WI38 (cell line): Measurements from ENCODE around the gene KRTAP10-2.

ENCODE experiments used
- H3K4me3 ChIP-seq: 2 replicates; pipeline ENCODE4 v1.5.1; 2011; ENCODE audit warnings: low read depth, mild to moderate bottlenecking, control low read depth, low read length
- TF ChIP-seq, protein P1 (sequence below): IDR thresholded peaks from 2 replicates; pipeline ENCODE4 v1.5.1; 2012; ENCODE audit warnings: low read depth, mild to moderate bottlenecking, control low read depth, low read length

KRTAP10-2 gene

DNA sequence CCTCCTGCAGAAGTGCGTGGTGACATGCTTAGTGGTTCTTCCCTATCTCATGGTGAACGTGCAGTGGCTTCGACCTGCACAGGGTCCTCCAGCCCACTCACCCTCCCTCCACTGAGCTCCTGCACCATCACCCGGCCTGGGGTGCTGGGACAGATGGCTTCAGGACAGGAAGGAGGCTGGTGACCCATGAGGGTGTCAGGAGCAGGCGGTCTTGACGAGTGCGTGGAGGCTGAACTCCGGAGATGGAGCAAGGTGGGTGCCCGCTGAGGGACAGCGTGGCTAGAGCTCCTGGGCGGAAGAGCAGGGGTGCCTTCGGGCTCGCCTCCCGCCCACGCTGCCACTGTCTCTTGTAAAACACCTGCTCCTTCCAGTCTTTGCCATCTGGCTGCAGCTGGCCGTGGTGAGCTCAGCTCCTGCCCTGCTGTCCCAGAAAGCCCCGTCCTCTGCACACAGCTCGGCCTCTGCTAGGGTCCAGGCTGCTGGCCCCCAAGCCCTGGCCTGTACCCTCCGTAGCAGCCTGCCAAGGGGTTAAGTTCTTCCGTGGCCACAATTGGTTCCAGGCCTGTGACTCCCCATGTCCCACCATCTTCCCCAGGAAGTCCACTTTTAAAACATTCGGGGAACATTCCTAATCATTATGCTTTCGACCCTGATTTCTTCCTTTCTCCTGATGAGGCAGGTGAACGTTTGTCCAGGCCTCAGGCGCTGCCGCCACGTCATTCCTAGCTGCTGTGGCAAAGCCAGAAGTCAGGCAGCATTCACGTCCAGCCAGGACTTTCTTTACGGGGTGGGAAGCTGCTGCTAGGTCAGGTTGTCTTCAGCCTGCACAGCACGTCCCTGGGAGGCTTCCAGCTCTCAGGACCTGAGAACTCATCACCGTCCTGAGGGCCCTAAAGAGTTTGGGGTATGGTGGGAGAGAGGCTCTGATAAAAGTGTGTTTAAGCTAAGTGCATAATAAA, 19.4 kb downstream of the KRTAP10-2 start:
- TF ChIP-seq, protein P1, sequence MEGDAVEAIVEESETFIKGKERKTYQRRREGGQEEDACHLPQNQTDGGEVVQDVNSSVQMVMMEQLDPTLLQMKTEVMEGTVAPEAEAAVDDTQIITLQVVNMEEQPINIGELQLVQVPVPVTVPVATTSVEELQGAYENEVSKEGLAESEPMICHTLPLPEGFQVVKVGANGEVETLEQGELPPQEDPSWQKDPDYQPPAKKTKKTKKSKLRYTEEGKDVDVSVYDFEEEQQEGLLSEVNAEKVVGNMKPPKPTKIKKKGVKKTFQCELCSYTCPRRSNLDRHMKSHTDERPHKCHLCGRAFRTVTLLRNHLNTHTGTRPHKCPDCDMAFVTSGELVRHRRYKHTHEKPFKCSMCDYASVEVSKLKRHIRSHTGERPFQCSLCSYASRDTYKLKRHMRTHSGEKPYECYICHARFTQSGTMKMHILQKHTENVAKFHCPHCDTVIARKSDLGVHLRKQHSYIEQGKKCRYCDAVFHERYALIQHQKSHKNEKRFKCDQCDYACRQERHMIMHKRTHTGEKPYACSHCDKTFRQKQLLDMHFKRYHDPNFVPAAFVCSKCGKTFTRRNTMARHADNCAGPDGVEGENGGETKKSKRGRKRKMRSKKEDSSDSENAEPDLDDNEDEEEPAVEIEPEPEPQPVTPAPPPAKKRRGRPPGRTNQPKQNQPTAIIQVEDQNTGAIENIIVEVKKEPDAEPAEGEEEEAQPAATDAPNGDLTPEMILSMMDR = no peak
- H3K4me3 ChIP-seq = no peak overlapping the region

DNA sequence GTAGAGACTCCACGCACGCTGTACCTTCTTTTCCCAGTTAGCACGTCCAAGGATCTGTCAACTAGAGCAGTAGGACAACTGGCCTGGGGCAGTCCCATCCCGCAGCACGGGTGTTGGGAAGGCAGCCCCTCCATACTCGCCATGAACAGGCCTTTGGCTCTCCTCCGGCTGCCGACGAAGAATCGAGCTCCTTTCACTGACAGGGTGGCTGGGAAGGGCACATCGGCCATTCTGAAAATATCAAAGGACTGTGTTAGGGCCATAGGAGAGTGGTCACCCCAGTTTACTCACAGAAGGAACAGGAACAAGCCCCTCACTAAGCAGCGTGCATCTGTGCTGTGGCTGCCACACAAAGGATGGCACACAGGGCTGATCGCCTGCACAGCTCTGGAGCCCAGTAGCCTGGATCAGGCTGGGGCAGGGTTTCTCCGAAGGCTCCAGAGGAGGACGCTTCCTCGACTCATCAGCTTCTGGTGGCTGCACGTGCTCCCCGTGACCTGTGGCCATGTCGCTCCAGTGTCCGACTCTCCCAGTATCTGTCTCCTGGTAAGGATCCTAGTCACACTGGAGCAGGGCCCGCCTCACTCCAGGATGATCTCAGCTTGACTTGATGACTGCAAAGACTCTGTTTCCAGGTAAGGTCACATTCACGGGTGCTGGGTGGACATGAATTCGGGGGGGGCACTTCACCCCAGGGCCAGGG, 20.3 kb downstream of the KRTAP10-2 start:
- TF ChIP-seq, protein P1 = no peak
- H3K4me3 ChIP-seq = no peak overlapping the region

- no peak overlapping the region for H3K4me3 ChIP-seq
- TF ChIP-seq, protein P1 = no peak
These were observed 20.9 kb downstream of the KRTAP10-2 start for GRCh38 chr21:44530221-44530902.

DNA sequence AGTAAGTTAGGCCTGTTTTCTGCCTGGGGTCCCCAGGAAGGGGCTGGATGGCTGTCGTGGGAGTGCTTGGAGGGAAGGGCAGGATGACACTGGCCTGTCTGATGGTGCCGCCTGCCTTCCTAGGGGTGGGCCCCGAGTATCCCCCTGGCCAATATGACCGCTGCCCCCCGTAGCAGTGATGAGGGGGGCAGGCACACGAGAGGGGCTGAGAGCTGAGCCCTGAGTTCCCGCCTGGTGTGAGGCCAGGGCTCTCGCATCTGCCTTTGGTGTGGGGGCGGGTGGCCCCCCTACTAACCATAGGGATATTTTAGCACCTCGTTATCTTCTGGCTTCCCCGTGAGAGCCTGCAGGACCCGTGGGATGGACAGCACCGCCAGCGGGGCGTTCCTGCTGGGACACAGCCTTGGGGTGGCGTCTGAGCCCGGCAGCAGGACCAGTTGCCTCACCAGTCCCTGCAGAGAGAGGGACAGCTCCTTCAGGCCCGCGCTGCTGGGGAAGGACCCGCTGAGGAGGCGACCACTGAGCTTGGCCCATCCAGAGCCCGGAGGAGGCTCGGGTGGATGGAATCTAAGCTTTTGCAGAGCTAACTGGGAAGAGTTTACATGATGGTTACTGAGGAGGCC, 21.7 kb downstream of the KRTAP10-2 start:
- H3K4me3 ChIP-seq = no peak overlapping the region
- TF ChIP-seq, protein P1 = no peak

- no peak overlapping the region for H3K4me3 ChIP-seq
- TF ChIP-seq, protein P1 = no peak
These were observed 22.3 kb downstream of the KRTAP10-2 start for GRCh38 chr21:44529011-44529421.

DNA sequence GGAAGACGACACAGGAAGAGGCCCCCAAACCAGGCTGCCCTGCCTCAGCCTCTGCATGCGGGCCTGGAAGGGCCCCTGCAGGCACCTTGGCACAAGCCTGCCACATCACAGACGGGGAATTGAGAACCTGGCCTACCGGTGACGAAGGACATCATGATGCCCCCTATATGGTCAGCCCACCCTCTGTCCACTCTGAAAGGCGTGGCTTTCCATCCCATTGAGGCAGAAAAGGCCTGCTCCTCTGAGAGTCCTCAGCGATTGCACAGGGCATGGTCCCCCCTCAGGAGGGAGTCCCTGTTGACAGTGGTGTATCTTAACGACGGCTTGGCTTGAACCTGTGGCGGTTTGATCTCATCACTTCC, 22.7 kb downstream of the KRTAP10-2 start:
- TF ChIP-seq, protein P1 = no peak
- H3K4me3 ChIP-seq = no peak overlapping the region
